Lower lobe of right lung (tissue), 2 donors: ENCODE results near the gene ABHD8. TPM values are rescaled to one million over a fixed set of nuclear protein-coding genes. Genes with fewer than 3 reads are reported as not detected.

Source experiments
- ATAC-seq, 2 donors: fragments of 200-7000 bp; cut with Tn5 transposase; one replicate each; pipeline ENCODE4 v1.9.1; 2020 to 2022; ENCODE audit warnings: mild to moderate bottlenecking in 2 of 2, moderate library complexity in 2 of 2
- DNase-seq: peaks from one replicate; pipeline ENCODE4 v3.0.0-alpha.2; 2020
- H3K27ac ChIP-seq: fragments of 200-600 bp; one replicate; pipeline ENCODE4 v1.8.0; 2022
- H3K27me3 ChIP-seq: fragments of 200-600 bp; one replicate; pipeline ENCODE4 v1.8.0; 2022; ENCODE audit warnings: low read depth
- H3K36me3 ChIP-seq: fragments of 200-600 bp; one replicate; pipeline ENCODE4 v1.8.0; 2022; ENCODE audit warnings: mild to moderate bottlenecking
- H3K4me1 ChIP-seq: fragments of 200-600 bp; one replicate; pipeline ENCODE4 v1.8.0; 2022
- H3K4me3 ChIP-seq: fragments of 200-600 bp; one replicate; pipeline ENCODE4 v1.8.0; 2022; ENCODE audit warnings: mild to moderate bottlenecking
- H3K9me3 ChIP-seq: fragments of 200-600 bp; one replicate; pipeline ENCODE4 v1.8.0; 2022
- CTCF ChIP-seq: fragments of 200-600 bp; IDR thresholded peaks from one replicate; pipeline ENCODE4 v1.8.0; 2022; ENCODE audit warnings: antibody characterized with exemption, mild to moderate bottlenecking
- intact Hi-C: fragments of 100-400 bp; cut with DNase I; formaldehyde crosslinking; loops from one replicate; pipeline ENCODE4 v1.11.0; 2022
- total RNA-seq: library from RNA; stranded (reverse); fragmentation: NEBNext Ultra II Directional; extraction: Animal tissue kit (Norgen Biotek cat#: 25700); gene quantifications from one replicate; pipeline ENCODE4 v1.2.1, GENCODE V29; 2021
- donor health status: DM: no; HTN: yes; CAD: no; lungs with severe emphysema.

ABHD8 gene
- total RNA-seq, 1 donor from 2014 or later, result 19.5 TPM

- ATAC-seq (no peak), DNase-seq (no peak)
- no peak for TF ChIP-seq CTCF
- Histone ChIP-seq H3K4me1 (peaks cover 33% of the 10 kb centered on the region), H3K27me3 (no peaks in the 10 kb centered on the region), H3K9me3 (no peaks in the 10 kb centered on the region), H3K4me3 (no peak overlapping the region), H3K27ac (no peak overlapping the region), H3K36me3 (no peaks in the 10 kb centered on the region)
- intact Hi-C loops, result no loop called here
These were observed 32.4 kb upstream of the ABHD8 start for GRCh38 chr19:17335575-17335974.

- Histone ChIP-seq H3K27me3 (peaks cover under 1% of the 10 kb centered on the region), H3K4me3 (peak within 1 kb of the TSS; percentile 88), H3K4me1 (peaks cover 33% of the 10 kb centered on the region), H3K9me3 (no peaks in the 10 kb centered on the region), H3K27ac (peak within 1 kb of the TSS; percentile 81), H3K36me3 (no peaks in the 10 kb centered on the region)
- ATAC-seq, result peak; percentile 82 to 89
- peak; percentile 96 for DNase-seq
- intact Hi-C loops, result no loop called here
- no peak for TF ChIP-seq CTCF
These were observed 31.5 kb upstream of the ABHD8 start, which contains the start of gene ANO8 for GRCh38 chr19:17334414-17335409. TSS of gene ANO8 (minus strand) at chr19:17334855. CDS start at chr19:17334670, 185 bp downstream.

GRCh38 chr19:17333611-17334413 lies 30.6 kb upstream of the ABHD8 start:
- TF ChIP-seq CTCF, result no peak
- Histone ChIP-seq H3K27me3 (peaks cover 9% of the 10 kb centered on the region), H3K9me3 (no peaks in the 10 kb centered on the region), H3K4me3 (peak overlapping the region; percentile 88), H3K36me3 (no peaks in the 10 kb centered on the region), H3K27ac (peak overlapping the region; percentile 81), H3K4me1 (peaks cover 42% of the 10 kb centered on the region)
- intact Hi-C loops, result no loop called here
- DNase-seq (no peak), ATAC-seq (no peak)

- no peak for ATAC-seq
- Histone ChIP-seq H3K4me3 (no peak overlapping the region), H3K9me3 (no peaks in the 10 kb centered on the region), H3K4me1 (peaks cover 34% of the 10 kb centered on the region), H3K27me3 (peaks cover 9% of the 10 kb centered on the region), H3K36me3 (no peaks in the 10 kb centered on the region), H3K27ac (no peak overlapping the region)
- intact Hi-C loops, result no loop called here
- TF ChIP-seq CTCF, result no peak
- no peak for DNase-seq
These were observed 29.7 kb upstream of the ABHD8 start for GRCh38 chr19:17332677-17333581.

- Histone ChIP-seq H3K4me3 (no peak overlapping the region), H3K27ac (no peak overlapping the region), H3K27me3 (peaks cover 9% of the 10 kb centered on the region), H3K9me3 (no peaks in the 10 kb centered on the region), H3K4me1 (peaks cover 35% of the 10 kb centered on the region), H3K36me3 (no peaks in the 10 kb centered on the region)
- intact Hi-C loops, result no loop called here
- DNase-seq, result no peak
- no peak for ATAC-seq
- no peak for TF ChIP-seq CTCF
These were observed 29.1 kb upstream of the ABHD8 start for GRCh38 chr19:17332360-17332676.
